HPDE6-E6E7 (cell line): ENCODE data around the gene GRK5.
A peak's percentile ranks its signal among the peaks of the same experiment; 100 is the strongest.

ENCODE experiments used
- DNase-seq: peaks from one replicate; pipeline ENCODE4 v3.0.0; 2011; ENCODE audit warnings: missing footprints; ENCODE audit errors: extremely low spot score

Gene GRK5

DNA sequence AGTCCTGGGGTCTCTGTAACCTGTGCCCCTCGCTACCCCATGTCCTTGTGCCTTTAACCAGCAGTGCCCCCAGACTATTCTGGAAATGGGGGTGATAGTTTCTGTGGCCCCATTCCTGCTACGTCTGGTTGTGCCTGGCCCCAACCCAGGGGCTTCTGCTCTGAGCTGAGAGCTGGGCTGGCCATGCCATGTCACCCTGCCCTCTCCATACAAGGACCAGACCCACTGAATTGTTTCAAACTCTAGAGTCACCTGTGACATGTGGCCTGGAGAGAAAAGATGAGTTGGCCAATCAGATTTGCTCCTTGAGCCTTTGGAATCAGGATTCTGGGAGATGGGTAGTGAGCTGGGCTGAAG, 108.6 kb downstream of the GRK5 start:
- DNase-seq = no peak

DNA sequence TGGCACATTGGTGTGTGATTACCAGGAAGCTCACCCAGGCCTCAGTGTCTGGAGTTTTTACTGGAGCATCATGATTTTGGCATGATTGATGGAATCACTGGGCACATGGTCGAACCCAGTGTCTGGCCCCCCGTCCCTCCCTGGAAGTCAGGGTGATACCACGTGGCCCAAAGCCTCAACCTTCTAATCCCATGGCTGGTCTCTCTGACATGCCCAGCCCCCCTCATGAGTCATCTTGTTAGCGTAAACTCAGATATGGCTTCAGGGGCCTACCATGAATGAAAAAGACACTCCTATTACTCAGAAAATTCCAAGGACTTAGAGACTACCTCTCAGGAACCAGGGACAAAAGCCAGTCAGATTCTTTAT, 109.3 kb downstream of the GRK5 start:
- DNase-seq = peak; percentile 49

DNA sequence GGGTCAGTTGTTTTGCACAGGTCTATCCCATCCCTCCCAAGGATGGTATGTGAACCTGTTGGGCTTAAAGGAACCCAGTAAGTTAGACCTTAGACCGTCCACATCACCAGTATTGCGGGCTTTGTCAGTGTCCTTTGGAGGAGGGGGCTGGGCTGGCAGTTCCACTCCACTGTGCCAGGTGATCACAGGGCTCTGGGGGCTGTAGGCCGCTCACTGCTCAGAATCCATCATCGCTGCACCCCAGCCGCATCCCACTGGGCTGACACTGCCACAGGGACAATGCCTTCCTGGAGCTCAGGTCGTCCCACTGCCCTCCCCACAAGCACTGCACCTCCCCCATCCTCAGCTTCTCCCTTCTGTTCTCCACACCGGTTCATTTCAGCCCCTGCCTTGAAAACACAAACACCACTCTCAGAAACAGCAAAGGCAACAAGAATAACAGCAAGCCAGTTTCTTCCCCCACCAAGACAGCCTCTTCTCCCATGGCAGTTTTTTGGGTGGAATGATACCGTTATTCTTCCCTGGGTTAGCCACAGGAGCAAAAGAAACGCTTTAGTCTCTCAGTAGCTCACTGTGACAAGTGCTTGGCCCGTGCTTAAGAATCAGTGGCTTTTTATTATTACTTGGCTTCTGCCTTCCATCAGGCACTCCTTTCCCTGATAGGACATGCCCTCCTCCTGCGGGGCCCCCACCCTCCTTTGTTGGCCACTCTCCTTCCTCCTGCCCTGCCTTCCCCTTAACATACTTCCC, 111.2 kb downstream of the GRK5 start:
- no peak for DNase-seq

DNA sequence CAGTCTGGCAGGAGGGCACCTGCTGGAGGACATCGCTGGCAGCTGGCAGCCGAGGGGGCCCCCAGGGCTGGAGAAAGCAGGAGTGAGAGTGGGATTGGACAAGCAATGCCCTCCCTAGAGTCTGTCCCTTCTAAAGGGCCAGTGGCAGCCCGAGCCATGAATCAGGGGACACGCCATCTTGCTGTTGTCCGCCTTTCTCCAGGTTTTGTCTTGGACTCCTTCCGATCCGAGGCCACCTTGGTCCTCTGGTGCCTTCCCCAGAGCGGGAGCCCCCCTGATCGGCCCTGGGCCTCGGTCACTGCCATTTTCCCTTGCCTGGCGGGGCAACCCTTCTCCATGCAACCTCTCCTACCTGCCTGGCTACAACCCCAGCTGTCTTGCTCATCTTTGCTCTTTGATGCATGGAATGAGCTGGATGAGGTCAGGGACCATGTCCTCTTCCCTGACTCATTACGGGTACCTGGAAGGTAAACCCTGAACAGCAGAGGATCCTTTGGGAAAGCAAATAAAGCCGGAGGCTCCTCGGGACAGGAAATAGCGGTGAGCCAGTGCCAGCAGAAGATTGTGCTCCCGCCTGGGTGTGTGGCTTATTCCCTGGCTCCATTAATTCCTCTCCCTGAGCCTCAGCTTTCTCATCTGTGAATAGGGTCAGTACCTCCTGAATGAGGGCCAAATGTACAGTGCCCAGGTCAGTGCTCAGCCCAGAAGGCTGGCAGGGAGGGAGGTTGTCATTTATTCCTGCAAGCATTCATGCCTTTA, 112.0 kb downstream of the GRK5 start:
- no peak for DNase-seq

DNA sequence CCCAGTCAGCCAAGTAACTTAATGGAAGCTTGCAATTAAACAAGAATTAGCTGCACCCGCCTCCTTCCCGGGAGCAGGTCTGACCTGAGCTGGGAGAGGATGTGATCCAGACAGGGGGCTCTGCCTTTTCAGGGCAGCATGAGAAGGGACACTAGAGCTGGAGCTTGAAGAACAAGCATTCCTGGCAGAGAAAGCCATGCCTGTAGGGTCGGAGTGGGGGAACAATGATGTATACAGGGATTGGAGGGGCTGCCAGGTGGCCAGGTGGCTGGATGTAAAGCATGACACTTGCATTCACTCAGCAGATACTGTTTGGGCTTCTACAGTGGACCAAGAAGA, 112.5 kb downstream of the GRK5 start:
- DNase-seq = no peak

DNA sequence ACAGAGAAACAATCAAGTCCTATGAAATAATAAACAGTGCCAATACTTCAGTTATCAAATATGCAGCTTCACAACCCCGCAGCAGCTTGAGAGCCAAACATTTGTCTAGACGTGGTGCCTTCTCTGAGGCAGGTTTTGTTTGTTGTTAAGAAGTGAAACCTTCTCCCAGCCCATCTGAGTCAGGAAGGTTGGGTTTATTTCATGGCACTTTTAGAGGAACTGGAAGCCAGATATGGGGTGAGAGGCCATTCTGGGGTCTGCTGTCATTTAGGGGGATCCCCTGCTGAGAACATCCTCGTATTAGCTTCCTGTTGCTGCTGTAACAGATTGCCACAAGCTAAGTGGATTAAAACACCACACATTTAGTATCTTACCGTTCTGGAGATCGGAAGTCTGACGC, 113.6 kb downstream of the GRK5 start:
- no peak for DNase-seq

DNA sequence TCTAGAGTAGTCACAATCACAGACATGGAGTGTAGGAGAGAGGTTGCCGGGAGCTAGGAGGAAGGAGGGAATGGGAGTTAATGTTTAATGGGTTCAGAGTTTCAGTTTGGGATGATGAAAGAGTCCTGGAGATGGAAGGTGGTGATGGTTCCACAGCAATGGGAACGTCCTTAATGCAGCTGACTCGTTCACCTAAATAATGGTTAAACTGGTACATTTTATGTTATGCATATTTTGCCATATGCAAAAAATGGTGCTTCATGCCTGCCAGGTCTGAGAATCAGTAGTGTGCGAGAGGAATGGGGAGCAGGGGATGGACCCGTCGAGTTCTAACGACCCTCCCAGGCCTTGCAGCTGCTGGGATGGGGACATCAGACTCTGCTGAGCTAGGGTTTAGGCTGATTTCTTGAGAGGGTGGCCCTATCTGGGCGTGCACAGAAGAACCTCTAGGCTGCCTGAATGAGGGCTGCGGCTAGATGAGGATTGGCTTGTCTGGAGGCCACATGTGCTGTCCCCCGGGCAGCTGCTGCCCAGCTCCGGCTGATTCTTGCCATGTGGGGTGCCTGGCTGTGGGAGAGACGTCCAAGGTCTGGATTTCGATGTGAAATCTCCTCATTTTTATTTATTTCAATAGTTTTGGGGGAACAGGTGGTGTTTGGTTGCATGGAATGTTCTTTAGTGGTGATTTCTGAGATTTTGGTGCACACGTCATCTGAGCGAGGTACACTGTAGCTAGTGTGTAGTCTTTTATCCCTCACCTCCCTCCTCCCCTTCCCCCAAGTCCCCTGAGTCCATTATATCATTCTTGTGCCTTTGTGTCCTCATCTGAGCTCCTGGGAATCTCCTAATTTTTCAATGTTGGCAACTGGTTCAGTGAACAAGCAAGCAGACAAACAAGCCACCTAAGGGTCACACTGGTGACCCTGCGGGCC, 116.0 kb downstream of the GRK5 start:
- no peak for DNase-seq

DNA sequence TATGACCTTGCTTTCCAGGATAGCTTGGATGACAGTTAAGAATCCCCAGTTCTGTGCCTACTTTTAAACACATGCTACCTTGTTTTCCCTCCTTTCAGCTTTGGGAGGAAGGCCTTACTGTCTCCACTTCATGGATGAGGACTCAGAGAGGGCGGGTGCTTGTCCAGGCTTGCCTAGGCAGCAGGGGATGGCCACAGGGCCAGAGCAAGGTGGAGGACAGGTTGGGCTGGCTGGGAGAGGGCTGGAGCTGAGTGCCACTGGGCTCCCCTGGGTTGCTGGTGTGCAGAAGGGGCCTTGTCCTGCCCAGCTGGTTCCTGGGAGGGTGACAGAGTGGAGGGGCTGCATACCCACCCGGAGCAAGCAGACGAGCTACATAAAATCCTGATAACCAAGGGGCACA, 117.8 kb downstream of the GRK5 start:
- peak; percentile 76 for DNase-seq

DNA sequence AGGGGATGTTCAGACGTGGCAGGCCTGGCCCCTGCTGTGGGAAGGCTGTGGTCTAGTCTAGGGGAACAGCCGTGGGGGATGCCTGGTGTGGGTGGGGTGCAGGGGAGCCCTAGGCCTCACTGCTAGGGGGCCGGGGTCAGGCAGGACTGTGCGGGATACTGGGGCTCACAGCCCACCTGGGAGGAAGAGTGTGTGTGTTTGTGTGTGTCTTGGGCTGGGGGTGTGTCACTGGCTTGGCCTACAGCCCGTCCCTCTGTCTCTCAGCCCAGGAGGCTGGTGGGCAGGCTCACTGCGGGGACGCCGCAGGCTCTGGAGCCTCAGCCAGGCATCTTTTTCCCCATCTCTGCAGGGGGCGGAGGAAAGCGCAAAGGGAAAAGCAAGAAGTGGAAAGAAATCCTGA, 118.8 kb downstream of the GRK5 start:
- DNase-seq = no peak

DNA sequence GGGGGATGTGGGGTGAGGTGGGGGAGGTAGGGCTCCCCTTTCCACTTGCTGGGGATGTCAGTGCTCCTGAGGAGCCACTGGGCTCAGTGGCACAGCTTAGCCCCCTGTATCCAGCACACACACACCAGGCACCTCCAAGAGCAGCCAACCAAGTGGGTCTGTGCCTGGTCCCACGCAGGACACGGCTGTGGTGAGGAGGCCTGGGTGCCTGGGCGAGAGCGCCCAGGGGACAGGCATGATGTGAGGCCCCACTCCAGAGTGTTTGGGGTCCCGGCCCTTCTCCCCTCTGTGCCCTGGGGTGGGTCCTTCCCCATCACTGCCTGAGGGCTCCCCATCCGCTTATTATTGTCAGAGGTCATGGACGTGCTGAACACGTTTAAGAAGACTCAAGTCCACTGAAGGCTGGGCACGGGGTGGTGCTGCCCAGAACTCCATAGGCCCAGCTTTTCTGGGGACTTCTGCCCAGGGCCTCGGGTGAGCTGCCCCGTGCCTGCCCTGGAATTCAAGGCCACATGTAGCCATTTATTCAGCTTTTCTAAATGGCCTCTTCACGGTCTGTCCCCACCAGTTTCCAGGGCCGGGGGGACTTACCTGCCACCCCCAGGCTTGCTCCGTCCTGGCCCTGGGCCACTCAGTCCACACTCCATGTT, 119.8 kb downstream of the GRK5 start:
- DNase-seq = no peak

DNA sequence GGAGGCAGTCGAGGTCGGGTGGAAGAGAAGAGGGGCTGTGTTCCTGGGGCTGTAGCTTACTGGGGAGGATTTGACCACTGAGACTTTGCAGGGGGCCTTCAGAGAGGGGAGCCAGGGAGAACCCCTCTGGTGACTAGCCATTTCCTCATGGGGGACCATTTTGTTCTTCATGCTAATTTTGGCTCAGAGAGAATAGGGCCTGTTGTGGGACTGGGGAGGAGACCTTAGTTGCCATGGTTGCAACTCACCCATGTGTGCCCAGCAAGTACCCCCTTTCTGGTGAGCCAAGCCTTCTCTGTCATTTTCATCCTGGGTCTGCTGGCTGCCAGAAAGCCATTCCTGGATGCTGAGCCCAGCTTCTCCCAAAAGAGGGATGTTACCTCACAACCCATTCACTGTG, 120.9 kb downstream of the GRK5 start:
- DNase-seq = no peak

DNA sequence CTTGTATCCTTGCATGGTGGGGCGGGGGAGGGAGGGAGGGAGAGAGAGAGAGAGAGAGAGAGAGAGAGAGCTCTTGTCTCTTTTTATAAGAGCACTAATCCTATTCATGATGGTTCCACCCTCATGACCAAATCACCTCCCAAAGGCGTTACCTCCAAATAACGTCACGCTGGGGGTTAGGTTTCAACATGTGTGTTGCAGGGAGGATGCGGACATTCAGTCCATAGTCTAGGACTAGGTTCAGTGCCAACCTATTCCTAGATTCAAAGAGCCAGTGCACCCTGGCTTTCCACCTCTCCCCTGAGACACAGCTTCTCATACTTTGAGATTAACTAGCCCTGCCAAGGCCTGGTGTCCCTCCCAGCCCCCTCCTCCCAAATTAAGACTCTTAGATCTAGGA, 123.0 kb downstream of the GRK5 start:
- no peak for DNase-seq

DNA sequence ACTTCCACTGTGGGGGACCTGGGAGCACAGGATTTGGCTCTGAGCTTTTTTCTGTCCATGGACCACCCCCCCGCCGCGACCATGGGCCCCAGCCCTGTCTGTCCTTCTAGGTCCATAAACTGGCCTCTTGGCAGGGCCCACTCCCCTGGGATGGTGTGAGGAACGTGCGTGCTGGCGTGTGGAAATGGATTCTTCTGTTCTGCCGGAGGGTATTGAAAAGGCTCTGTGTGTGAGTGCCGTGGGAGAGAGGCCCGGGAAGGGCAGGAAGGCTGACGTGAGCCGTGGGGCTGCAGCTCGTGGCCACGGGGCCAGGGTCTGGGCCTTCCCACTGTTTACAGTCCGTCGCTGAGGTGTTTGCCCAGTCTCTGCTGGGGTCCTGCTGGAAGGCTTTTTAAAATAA, 123.7 kb downstream of the GRK5 start:
- DNase-seq = no peak

DNA sequence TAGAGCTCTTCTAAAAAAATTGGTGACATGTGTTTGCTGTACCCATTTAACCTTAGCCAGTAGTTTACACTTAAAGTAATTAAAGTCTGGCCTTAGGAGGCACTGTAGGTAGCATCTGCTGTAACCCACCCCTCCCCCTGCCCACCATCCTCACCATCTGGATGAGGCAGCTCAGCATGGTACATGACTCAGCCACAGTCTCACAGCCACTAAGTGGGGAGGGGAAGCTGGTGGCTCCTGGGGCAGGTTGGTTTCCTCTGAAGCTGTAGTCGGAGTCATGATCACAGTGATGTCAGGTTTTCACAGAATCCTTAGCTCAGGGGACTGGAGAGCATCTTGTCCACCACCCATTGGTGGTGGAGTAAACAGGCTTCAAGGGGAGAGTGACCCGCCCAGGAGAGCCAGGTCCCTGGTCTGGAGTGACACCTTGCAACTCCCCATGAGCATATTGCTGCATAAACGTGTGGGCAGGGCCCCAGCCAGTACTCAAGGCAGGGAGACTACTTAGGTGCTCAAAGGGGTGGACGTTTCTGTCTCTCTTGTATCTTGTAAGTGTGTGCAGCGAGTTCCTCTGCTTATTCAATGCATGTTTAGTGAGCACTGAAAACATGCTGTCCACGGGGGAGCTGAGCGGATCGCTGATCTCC, 125.9 kb downstream of the GRK5 start:
- no peak for DNase-seq

DNA sequence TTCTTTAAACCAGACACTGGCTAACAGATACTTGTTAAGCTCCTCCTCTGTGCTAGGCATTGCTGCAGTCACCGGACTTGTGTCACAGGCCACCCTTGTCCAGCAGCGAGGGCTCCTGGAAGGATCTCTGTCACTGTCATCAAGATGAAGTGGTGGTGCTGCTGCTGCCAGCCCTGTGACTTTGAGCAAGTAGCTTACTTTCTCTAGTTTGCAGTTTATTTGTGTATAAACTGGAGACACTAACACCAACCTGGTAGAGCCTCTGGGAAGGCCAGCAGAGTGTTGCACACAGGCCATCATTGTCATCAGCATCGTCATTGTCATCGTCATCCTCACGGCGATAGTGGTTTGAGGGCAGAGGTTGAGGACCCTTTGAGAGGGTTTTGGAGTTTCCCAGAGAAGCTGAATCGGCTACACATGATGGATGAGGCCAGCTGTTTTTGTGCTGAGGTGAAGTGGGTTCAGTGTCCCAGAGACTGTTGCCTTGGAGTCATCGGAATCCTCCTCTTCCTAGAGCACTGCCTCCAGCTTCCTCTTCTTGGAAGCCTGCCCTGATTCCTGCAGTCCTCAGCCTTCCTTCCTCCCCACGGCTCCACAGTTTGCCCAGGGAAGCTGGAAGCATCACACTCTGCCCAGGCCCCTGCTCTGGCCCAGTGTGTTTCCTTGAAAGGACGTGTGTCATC, 128.4 kb downstream of the GRK5 start:
- no peak for DNase-seq

DNA sequence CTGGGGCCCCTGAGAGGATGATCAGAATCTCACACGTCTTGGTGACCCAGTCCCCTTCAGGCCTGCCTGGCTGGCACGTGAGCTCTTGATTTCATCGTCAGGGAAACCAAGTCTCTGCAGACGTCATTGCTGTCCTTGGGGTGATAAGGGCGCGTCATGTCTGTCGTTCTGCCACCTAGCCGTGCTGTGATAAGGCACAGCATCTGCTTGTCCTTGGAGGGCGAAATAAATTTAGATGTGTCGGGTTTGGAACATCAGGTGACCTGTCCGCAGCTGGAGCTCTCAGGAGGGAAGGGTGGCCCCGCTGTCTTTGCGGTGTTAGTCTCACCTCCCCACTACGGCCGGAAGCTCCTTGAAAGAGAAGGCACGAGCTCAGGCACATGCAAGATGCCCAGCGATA, 129.2 kb downstream of the GRK5 start:
- no peak for DNase-seq

DNA sequence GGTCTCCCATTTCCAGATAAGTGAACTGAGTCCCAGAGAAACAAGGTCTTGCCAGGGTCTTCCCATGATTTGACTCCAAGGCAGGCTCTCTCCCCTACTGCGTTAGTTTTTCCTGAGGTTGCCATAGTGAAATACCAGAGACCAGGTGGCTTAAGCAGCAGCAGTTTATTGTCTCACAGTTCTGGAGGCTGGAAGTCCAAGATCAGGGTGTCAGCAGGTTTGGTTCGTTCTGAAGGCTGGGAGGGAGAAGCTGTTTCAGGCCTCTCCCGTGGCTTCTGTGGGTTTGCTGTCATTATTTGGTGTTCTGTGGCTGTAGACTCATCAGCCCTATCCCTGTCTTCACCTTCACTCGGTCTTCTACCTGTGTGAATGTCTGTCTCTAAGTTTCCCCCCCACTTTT, 129.9 kb downstream of the GRK5 start:
- no peak for DNase-seq

DNA sequence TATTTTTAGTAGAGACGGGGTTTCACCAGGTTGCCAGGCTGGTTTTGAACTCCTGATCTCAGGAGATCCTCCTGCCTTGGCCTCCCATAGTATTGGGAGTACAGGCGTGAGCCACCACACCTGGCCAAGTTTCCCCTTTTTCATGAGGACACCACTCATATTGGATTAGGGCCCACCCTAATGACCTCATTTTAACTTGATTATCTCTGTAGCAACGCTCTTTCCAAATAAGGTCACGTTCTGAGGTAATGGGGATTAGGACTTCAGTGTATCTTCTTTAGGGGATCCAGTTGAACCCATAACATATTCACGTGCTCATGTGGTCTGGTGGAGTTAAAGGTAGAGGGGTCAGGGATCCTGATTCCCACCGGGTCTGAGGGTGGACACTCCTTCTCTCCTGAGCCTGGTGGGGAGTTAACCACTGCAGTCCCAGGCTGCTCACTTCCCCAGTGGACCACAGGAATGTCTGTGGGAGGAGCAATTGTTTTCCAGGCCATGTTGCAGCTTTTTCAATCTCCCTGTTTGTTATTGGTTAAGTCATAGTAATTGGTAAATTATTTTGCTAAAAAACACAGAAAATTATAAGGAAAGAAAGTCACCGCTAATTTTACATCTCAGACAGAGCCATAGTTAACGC, 130.5 kb downstream of the GRK5 start:
- DNase-seq = no peak

DNA sequence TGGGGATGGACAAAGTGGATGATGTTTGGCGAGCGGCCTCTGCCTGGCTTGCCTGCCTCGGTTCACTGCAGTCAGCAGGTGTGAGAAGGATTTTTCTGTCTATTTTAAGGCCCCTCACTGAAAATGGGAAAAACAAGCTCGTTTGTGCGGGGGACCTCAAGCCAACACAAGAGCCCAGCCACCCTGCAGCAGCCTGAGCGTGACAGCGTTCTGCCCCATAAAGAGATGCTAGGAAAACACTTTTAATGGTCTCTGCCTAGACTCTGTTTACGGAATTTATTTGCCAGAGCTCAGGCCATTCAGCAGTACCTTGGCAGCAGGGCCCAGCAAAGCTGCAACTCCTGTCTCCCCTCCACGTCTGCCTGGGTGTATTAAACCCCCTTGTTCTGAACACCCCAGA, 131.7 kb downstream of the GRK5 start:
- no peak for DNase-seq

DNA sequence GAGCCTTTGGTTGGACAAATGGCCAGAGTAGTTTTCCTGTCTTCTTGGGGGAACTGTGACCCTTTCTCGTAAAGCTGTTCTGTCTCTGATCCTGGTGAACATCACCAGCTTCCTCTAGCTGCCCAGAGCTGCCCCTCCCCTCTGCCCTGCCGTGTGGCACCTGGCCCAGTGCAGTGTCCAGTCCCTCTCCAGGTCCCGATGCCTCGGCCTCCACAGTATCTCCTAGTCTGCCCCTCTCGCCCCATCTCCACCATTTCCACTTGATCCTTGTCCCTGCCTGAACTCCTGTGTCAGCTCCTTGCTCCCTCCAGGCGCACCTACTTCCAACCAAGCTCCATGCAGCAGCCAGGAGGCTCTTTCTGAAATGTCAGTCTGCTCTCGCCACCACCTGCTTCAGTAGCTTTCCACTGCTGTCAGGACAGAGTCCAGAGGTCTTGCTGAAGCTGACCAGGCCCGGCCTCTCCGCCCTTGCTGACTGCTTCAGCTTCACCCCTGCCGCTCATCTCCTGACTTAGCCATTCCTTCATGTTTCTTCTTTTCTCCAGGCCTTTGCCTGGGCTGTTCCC, 133.6 kb downstream of the GRK5 start:
- no peak for DNase-seq
